Stimulated activated CD4-positive, alpha-beta T cell treated with anti-CD3 and anti-CD28 coated beads, Interleukin-4, amount 100 ng/mL, for 48 hours (primary cell): ENCODE data around the gene HSF2.
A peak's percentile ranks its signal among the peaks of the same experiment; 100 is the strongest.

Experiments used
- DNase-seq, 2 donors: peaks; one replicate each; pipeline ENCODE4 v3.0.0-alpha.2; 2020; ENCODE audit warnings: low read depth in 2 of 2

Gene HSF2

DNA sequence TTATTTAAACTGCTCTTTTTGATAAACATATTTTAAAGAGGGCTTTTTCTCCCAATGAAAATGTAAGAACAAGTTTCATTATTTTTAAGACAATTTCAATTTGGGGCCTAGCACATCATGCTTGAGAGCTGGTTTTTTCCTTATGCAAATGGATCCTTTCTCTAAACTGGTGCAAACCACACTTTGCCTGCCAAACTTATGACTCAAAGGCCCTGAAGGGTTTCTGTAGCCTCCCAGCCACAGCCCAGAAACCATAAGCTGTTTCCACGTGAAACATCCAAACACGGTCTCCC lies 451 bp upstream of the HSF2 start:
- DNase-seq, result no peak

DNA sequence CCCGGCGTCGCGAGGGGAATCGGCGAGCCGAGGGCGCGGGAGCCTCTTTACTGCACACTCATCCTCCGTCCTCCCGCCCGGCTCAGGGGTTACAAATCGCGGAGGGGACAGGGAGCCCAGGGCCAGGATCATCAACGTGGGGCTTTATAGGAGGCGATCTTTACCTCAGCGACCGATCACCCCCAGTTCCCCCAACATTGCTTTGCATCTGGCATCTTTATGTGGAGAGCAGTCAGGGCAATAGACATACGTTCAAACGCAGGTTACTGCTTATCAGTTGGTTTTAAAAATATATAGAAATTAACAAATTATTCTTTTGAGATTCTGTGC lies 634 bp downstream of the HSF2 start:
- peak; percentile 8 to 12 for DNase-seq

GRCh38 chr6:122400462-122401089 lies 1.1 kb downstream of the HSF2 start:
- no peak for DNase-seq

GRCh38 chr6:122401104-122401503 lies 1.7 kb downstream of the HSF2 start:
- DNase-seq, result no peak

GRCh38 chr6:122404444-122404843 lies 5.0 kb downstream of the HSF2 start:
- no peak for DNase-seq

- DNase-seq, result no peak
Measured at GRCh38 chr6:122405417-122405816, 6.0 kb downstream of the HSF2 start.

- no peak for DNase-seq
Measured at GRCh38 chr6:122406187-122406586, 6.7 kb downstream of the HSF2 start.

DNA sequence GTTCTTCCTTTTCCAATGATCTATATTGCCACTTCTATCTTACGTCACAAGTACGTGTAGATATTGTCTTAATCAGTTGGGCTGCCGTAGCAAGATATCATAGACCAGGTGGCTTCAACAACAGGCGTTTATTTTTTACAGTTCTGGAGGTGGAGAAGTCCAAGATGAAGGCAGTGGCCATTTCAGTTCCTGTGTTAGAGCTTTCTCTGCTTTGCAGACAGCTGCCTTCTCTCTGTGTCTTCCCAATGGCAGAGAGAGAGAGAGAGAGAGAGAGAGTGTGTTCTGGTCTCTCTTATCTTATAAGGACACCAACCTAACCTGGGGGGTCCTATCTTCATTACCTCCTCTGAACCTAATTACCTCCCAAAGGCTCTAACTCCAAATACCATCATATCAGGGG lies 8.3 kb downstream of the HSF2 start:
- no peak for DNase-seq

GRCh38 chr6:122408240-122408639 lies 8.8 kb downstream of the HSF2 start:
- DNase-seq, result no peak

DNA sequence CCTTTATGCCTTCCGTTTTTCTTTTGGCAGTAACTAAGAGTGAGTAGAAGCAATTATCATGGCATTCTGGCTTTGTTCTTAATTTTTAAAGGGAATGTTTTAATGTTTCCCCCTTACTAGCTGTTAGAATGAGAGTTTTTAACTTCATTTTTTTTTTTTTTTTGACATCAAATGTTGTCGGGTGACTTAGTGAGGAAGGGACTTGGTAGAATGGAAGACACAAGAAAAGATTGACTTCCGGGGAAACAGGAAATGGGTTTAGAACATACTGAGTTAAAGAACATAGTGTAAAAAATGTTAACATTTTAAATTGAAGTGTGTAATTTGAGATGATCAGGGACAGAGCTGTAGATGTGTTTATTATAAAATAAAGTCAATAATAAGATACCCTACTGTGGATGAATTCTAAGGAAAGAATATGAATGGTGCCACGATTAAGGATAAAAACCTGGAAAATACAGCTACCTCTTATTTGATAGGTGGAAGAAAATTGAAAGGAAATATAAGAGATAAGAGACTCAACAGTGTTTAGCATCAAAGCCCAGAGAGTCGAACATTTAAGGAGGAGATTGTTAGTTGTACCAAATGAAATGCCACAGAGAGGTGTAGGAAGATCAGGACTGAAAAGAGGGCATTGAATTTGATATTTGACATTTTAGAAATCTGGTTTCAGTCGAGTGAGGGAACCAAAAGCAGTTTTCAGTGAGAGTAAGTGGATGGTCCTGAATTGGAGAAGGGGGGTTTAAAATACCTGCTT lies 9.4 kb downstream of the HSF2 start:
- no peak for DNase-seq

DNA sequence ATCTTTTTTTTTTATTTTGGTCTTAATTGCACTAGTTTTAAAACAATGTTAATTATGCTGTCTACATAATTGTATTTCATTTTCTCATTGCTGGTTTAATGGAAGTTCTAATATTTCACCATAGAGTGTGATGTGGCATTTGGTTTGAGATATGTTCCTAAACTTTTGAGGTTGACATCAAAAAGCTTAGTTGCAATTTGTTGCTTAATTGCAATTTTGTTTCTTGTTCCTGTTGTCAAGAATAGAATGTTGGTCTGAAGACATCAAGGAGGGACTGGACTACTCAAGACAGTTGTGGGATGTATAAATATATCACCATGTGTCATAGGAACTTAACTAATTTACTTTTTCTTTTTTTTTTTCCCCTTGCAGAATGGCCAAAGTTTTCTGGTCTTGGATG lies 12.5 kb downstream of the HSF2 start:
- DNase-seq, result no peak

DNA sequence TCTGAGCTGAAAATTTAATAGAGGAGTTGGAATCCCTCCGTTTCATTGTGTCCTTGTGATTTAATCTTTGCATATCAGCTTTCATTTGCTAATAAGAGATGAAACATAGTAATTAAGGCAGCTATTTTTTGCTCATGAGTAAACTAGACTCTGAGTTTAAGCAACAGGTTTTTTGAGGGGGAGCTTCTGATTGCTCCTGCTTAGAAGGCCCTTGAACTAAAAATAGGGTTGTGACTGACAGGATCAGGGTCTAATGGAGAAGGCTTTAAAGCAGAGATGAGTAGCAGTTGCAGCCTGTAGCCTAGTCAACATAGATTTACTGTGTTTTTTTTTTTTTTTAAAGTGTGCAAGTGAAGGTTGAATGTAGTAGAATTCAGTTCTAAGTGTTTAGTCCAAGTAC lies 17.4 kb downstream of the HSF2 start:
- no peak for DNase-seq

- DNase-seq, result no peak
Measured at GRCh38 chr6:122422003-122422402, 22.6 kb downstream of the HSF2 start.

DNA sequence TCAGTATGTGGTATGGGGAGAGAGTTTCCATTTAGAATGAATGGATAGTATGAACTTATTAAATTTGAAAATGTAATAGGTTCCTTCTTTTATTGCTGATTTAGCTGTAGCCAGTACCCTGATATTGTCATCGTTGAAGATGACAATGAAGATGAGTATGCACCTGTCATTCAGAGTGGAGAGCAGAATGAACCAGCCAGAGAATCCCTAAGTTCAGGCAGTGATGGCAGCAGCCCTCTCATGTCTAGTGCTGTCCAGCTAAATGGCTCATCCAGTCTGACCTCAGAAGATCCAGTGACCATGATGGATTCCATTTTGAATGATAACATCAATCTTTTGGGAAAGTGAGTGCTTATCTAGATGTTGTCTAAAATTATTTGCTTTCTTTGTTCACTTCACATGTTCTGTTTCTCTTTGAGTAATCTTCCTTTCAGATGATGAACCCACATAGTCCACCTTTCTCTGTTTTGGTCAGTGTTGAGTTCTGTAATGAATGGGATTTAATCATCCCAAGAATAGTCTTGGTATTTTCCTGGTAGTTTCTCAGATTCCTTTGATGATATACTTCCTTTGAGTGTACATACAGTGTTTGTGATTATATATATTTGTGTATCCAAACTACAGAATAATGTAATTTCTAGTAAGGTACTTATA lies 23.3 kb downstream of the HSF2 start:
- DNase-seq, result no peak

DNA sequence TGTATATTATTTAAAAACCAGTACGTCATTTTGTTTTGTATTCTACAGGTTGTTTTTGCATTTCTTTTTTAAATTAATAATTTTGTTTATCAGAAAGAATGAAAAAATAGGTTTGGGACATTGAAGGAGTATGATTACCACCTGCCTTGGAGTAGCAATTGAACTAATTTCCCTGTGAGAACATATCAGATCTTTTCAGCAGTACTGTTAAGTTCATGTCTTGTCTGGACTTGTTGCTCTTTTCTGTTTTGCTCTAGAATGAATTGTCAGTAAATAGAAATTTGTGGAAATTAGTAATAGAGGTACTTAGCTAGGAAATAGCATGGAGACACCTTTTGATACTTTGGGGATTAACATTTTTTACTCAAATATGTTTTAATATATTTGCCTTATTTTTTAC lies 24.3 kb downstream of the HSF2 start:
- no peak for DNase-seq

DNA sequence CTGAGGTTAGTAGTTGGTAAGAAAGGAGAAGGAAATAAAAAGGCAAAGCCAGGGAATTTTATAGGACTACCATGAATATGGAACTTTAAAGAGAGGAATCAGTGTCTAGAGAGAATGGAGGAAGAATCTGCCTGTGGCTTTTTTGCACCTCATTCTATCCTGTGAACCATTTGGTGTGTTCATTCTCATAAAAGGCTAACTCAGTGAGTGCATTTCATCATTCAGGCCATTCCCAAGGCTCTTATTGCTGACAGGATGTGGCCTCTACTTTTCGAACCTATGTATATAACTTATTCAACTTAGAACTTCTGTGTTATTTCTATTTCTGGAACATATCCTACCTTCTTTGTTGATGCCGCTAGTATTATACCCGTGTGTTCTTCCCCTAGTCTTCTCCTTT lies 27.1 kb downstream of the HSF2 start:
- no peak for DNase-seq

DNA sequence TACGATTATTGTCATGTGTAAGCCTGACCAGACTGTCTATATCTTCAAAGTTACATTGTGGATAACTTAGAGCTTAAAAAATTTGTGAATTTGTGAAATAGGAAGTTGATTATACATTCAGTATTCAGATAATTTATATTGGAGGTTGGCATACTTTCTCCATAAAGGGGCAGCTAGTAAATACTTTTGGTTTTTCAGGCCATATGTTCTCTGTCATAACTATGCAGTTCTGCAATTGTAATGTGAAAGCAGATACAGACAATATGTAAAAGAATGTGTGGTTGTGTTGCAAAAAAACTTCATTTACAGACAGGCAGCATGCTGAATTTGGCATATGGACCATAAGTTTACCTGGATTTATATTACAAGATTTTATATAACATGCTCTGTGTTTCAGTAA lies 29.3 kb downstream of the HSF2 start:
- DNase-seq, result no peak

DNA sequence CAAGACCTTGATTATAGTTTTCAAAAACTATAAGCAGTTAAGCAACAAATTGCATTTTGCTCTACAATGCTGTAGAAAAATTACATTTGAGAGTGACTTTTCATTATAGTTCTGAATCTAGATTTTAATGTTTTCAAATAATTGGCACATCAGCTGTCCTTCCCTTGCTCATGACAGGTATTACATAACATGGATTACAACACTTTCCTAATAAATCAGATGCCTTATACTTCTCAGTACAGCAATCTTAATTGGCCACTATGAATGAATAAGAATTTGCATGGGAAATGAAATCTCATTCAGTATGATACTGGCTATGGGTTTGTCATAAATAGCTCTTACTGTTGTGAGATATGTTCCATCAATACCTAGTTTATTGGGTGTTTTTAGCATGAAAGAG lies 29.9 kb downstream of the HSF2 start:
- no peak for DNase-seq

DNA sequence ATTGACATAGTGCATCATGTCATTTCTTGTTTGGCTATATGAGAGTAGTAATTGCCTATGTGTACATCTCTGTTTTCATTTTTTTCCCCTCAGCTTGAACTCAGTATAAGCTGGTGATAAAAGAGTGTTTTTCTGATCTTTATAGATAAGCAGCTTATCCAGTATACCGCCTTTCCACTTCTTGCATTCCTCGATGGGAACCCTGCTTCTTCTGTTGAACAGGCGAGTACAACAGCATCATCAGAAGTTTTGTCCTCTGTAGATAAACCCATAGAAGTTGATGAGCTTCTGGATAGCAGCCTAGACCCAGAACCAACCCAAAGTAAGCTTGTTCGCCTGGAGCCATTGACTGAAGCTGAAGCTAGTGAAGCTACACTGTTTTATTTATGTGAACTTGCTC lies 32.3 kb downstream of the HSF2 start:
- no peak for DNase-seq

- no peak for DNase-seq
Measured at GRCh38 chr6:122432816-122433215, 33.4 kb downstream of the HSF2 start.

- no peak for DNase-seq
Measured at GRCh38 chr6:122438975-122439374, 39.5 kb downstream of the HSF2 start.

- DNase-seq, result no peak
Measured at GRCh38 chr6:122445274-122445673, 45.8 kb downstream of the HSF2 start.

- DNase-seq, result no peak
Measured at GRCh38 chr6:122449069-122449468, 49.6 kb downstream of the HSF2 start.

- no peak for DNase-seq
Measured at GRCh38 chr6:122452509-122452908, 53.1 kb downstream of the HSF2 start.
